NAMALWA (cell line): ENCODE measurements around the gene PPP3CA.

Experiments used
- DNase-seq: peaks from one replicate; pipeline ENCODE4 v3.0.0-alpha.2; 2015; ENCODE audit warnings: low spot score

PPP3CA gene

GRCh38 chr4:101288365-101289145, 58.8 kb downstream of the PPP3CA start:
- no peak for DNase-seq

DNA sequence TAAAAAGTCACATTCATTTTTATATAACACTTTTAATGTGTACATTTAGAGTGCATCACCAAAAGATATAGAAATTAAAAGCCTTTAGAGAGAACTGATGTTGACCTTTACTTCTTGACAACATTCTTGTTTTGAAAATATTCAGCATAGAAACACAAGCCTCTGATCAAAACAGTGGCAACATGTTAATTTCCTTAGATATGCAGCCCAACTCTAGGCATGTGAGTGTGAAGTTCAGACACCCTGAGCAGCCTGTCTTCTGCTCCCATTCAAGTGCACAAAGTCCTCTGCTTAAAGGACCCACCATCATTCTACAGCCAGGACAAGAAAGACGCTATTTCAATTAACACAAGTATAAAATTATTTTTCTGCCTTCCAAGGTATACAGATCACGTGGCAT, 60.0 kb downstream of the PPP3CA start:
- no peak for DNase-seq

GRCh38 chr4:101286663-101287062, 60.7 kb downstream of the PPP3CA start:
- no peak for DNase-seq

DNA sequence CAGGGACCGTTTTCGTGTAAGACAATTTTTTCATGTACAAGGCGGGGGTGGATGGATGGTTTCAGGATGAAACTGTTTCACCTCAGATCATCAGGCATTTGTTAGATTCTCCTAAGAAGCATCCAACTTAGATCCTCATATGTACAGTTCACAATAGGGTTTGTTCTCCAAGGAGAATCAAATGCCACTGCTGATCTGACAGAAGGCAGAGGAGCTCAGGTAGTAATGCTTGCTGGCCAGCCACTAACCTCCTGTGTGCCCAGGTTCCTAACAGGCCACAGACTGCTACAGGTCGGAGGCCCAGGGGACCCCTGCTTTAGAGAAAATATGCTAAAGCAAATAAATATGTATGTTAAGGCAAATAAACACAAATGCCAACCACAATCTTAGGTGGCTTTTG, 61.3 kb downstream of the PPP3CA start:
- no peak for DNase-seq

DNA sequence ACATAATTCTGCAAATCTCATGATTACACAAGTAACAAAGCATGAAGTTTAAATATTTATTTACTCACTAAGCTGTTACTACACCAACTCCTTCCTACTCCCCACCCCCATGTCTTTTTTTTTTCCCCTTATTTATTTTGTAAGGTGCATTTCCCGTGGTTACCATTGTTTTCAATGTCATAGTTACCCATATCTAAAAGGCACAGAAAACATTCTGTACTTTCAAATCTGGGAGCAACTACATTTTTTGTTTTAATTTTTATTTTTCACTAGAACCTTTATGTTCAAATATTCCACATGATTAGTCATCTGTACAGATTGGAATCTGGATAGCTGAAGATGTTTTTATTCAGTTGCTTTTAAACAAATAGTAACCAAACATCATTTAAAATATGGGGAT, 62.8 kb downstream of the PPP3CA start:
- no peak for DNase-seq

DNA sequence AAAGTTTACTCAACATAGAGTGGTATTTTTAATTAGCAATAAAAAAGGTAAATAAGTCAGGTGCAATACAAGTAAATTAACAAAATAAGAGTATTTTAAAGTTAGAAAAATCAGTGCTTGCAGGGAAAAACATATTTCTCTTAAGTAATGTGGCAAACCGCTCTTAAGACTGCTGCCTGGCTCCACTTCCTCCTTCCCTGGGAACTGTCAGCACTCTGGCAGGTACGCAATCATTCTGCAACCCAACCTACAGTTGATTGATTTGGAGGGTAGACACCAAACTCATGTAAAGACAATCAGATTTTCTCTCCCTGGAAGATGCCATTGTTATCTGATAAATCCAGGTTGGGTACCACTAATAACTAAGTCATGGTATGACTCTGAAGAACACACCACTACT, 63.9 kb downstream of the PPP3CA start:
- no peak for DNase-seq

DNA sequence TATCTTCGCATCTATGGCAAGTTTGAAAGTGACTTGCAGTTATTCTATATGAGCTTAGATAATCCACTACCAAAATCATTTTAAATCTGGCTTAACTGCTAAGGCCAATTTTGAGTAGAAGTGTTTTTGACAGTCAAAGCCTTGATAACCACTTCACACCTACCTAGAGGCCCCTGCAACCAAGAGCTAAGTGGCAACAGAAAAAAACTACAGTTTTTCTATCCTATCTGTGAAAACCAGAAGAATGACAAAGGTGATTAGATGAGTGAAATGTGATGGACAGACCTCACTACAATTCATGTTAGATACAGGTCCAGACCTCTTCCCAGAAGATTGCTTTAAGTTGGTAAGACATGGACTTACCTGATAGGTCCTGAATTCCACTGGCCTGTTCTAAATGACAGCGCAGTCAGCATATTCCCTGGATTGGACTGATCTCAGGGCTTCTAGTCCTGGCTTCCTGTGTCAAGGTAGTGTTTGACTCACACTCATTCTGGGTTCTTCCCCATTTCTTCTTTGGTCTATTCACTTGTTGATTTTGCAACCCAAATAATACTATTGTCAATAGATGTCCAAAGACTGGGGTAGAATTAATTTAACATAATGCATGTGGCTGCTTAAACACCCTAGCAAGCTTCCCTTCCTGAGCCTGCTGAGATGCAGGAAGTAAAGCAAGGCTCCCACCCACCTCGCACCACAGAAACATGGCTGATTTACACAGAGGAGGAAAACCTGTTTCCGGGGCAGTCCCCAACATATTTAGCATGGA, 65.1 kb downstream of the PPP3CA start:
- no peak for DNase-seq

GRCh38 chr4:101280866-101281600, 66.3 kb downstream of the PPP3CA start:
- no peak for DNase-seq

DNA sequence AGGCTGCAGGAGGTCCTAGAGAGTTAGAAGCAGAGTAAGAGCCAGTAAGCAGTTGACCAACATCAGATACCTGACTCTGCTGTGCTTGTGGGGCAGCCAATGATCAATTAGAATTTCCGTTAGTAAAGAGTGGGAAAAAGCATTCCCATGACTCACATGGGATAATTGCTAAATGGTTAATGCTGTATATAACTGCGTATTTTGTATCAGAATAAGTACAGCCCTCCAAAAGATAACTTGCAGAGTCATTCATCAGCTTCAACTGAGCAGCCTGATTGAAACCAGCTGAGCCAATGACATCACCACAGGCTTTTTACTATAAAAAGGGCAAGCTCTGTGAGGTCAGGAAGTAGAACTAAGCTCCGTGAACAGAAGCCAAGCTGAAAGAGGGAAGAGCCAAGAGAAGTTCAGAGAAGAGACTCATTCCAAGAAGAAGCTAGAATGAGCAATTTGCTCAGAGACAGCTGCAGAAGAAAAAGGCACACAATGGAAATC, 67.9 kb downstream of the PPP3CA start:
- DNase-seq = peak; percentile 45

DNA sequence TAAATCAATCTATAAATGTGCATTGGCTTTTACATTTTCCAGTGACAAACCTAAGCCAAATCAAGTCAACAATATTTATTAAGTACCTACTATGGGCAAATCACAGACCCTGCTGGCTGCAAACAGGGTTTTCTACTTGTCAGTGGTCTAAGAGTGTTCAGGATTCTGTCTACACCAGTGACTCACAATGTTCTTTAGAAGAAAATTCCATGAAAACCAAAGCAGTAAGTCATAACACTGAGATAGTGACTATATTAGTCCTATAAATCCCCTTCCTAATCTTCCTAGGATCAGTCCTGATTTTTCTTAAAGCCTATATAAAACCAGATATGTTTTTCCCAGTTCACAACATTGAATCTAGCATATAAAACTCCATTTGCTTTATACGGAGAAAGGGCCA, 69.7 kb downstream of the PPP3CA start:
- DNase-seq = no peak

GRCh38 chr4:101276661-101277060, 70.7 kb downstream of the PPP3CA start:
- no peak for DNase-seq

- no peak for DNase-seq
Observed at GRCh38 chr4:101274888-101275752, 72.2 kb downstream of the PPP3CA start.

GRCh38 chr4:101271516-101271915, 75.8 kb downstream of the PPP3CA start:
- DNase-seq = no peak

- no peak for DNase-seq
Observed at GRCh38 chr4:101269682-101270081, 77.6 kb downstream of the PPP3CA start.

DNA sequence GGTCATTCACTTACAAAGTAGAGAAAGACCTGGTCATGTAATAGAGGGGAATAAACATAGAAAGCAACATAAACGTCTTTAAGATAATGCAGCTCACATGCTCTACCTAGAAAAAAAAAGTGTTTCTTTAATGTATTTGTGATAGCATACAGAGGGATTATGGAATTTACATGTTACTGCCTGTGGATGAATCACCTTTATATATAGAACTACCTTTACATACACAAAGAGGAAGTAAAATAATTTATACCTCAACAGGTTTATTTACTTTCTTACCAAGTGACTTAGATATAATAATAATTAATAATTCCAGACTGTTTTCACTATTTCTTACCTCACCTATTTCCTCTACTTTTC, 81.5 kb downstream of the PPP3CA start:
- DNase-seq = no peak

DNA sequence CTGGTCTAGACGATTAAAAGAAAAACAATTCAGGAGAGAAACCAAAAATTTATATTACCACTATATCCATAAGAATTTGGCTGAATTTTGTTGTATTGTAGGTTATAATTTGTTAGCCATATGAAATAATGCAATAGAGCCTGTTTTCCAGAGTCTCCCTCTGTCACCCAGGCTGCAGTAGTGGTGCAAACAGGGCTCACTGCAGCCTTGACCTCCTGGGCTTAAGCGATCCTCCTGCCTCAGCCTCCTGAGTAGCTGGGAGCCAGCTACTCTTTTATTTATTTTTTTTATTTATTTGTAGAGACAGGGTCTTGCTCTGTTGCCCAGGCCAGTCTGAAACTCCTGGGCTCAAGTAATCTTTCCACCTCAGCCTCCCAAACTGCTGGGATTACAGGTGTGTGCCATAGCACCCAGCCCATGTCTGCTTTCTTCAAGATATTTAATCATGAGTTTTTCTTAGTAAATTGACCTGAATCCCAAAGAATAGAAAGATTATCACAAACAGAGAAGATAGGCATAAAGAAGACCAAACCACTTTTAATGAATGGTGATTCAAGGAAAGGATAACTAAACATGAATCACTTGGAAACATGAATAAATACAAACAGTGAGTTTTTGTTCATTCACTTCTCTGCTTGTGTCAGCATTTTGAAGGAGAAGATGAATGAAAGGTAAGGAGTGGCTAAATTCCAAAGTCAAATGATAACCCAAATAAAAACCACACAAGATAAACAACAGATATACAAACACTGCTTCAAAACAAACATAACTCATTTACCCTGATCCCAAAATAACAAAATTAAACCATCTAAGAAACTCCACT, 82.1 kb downstream of the PPP3CA start:
- DNase-seq = no peak

DNA sequence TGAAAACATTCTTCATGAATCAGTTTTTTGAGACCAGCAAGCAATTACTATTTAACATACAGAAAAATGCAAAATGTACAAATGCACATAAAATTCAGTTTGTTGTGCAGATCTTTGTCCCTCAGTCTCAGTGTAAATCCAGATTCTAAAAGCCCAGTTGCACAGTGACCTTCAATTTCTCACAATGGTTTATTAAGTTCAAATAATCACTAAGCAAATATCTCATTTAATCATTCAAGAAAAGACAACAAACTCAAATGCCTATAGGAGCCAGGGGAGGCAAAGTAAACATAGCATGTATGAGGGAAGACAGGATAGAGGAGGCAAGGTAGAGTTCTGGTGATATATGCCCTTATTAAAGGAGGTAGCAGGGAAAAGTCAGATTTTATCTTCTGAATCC, 82.8 kb downstream of the PPP3CA start:
- DNase-seq = no peak

DNA sequence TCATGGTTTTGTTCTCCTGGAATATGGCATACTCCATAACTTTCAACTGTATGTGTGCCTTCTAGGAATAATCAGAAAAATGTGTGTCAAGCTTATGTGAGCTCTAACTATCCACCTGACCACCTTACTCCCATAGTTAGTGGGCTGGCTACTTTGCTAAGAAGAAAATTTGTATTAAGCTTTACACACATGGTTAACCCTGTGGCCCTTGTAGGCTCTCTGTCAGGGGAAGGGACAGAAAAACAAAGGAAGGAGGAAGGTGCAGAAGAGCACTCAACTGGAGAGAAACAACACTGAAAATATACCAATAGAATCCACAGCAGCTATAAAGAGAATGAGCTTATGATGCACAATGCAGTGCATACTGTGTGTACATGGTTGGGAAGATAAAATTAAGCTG, 84.6 kb downstream of the PPP3CA start:
- peak; percentile 46 for DNase-seq

- no peak for DNase-seq
Observed at GRCh38 chr4:101259876-101260275, 87.5 kb downstream of the PPP3CA start.

DNA sequence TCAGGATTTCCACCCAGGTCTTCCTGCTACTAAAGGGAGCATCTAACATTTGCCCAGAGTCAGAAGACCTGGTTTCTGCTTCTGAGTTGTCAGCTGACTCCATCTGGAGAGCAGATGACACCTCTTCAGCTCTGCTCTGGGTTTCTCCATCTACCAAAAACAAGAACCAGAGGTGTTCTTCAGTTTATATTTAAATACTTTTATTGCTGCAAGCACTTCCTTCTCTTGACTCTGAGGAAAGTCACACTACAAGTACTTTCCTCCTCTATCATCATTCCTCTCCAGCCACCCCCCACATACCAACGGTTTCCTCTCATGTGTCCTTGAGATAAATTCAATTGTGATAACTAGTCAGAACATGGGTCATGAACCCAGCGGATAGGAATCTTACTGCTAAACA, 88.4 kb downstream of the PPP3CA start:
- no peak for DNase-seq

- DNase-seq = no peak
Observed at GRCh38 chr4:101256222-101256621, 91.1 kb downstream of the PPP3CA start.
